Neural cell (in vitro differentiated cells): ENCODE measurements around the gene OR5B21. TPM values are rescaled to one million over a fixed set of nuclear protein-coding genes. Genes with fewer than 3 reads are reported as not detected.

Experiments used
- H2AFZ ChIP-seq: fragments of 200-600, 300-800 bp; sonication (generic), shearing (Covaris generic); 2 replicates; pipeline ENCODE4 v1.6.0; 2014; ENCODE audit warnings: low read depth, mild to moderate bottlenecking, antibody characterized with exemption, low read length, moderate library complexity
- H3F3A ChIP-seq: fragments of 200-600 bp; shearing (Covaris generic); 2 replicates; pipeline ENCODE4 v1.6.1; 2016; ENCODE audit warnings: mild to moderate bottlenecking, moderate library complexity, mixed read lengths, antibody characterized with exemption, low read length; ENCODE audit not compliant: insufficient read depth, poor library complexity, severe bottlenecking
- H3K27ac ChIP-seq: fragments of 200-600, 300-800 bp; sonication (generic), shearing (Covaris generic); 2 replicates; pipeline ENCODE4 v1.5.1; 2014; ENCODE audit warnings: mild to moderate bottlenecking, low read length, moderate library complexity
- H3K27me3 ChIP-seq: fragments of 300-800, 200-600 bp; sonication (generic), shearing (Covaris generic); 2 replicates; pipeline ENCODE4 v1.6.0; 2014; ENCODE audit warnings: mild to moderate bottlenecking, low read depth, low read length, moderate library complexity; ENCODE audit not compliant: insufficient read depth
- H3K36me3 ChIP-seq: fragments of 300-800, 200-600 bp; sonication (generic), shearing (Covaris generic); 2 replicates; pipeline ENCODE4 v1.5.1; 2014; ENCODE audit warnings: mild to moderate bottlenecking, antibody characterized with exemption, low read length, moderate library complexity; ENCODE audit not compliant: insufficient read depth
- H3K4me2 ChIP-seq: fragments of 300-800, 200-600 bp; sonication (generic), shearing (Covaris generic); 2 replicates; pipeline ENCODE4 v1.6.0; 2014; ENCODE audit warnings: mild to moderate bottlenecking, low read length
- H3K4me3 ChIP-seq: fragments of 300-800, 200-600 bp; sonication (generic), shearing (Covaris generic); 2 replicates; pipeline ENCODE4 v1.5.1; 2014; ENCODE audit warnings: mild to moderate bottlenecking, low read length, moderate library complexity
- H3K79me2 ChIP-seq: fragments of 200-600 bp; shearing (Covaris generic); replicated peaks from 2 replicates; pipeline ENCODE4 v1.6.0; 2014; ENCODE audit warnings: mild to moderate bottlenecking, low read length, moderate library complexity; ENCODE audit not compliant: insufficient read depth
- H3K9ac ChIP-seq: fragments of 300-800, 200-600 bp; sonication (generic), shearing (Covaris generic); 2 replicates; pipeline ENCODE4 v1.6.1; 2016; ENCODE audit warnings: mild to moderate bottlenecking, low read length, mixed read lengths
- H3K9me2 ChIP-seq: fragments of 200-600 bp; shearing (Covaris generic); 2 replicates; pipeline ENCODE4 v1.6.1; 2016; ENCODE audit warnings: mild to moderate bottlenecking, low read length, mixed read lengths; ENCODE audit not compliant: insufficient read depth
- H3K9me3 ChIP-seq: fragments of 200-600, 300-800 bp; sonication (generic), shearing (Covaris generic); 2 replicates; pipeline ENCODE4 v1.6.1; 2016; ENCODE audit warnings: mild to moderate bottlenecking, mixed run types, low read length, moderate library complexity, mixed read lengths
- H4K20me1 ChIP-seq: fragments of 200-600 bp; shearing (Covaris generic); 2 replicates; pipeline ENCODE4 v1.6.1; 2016; ENCODE audit warnings: mild to moderate bottlenecking, mixed run types; ENCODE audit not compliant: insufficient read depth
- CTCF ChIP-seq: fragments of 450-650 bp; IDR thresholded peaks from 2 replicates; pipeline ENCODE4 v1.5.1; 2014; ENCODE audit warnings: antibody characterized with exemption, mild to moderate bottlenecking, moderate library complexity; ENCODE audit not compliant: poor library complexity, severe bottlenecking
- EP300 ChIP-seq: fragments of 450-650 bp; conservative IDR thresholded peaks from 2 replicates; pipeline ENCODE4 v1.6.1; 2014; ENCODE audit warnings: antibody characterized with exemption, mild to moderate bottlenecking, moderate library complexity; ENCODE audit not compliant: poor library complexity, severe bottlenecking
- EZH2 ChIP-seq: fragments of 200-600, 300-800 bp; shearing (Covaris generic), sonication (generic); IDR thresholded peaks from 2 replicates; pipeline ENCODE4 v1.6.1; 2014; ENCODE audit warnings: antibody characterized with exemption, low read length, borderline replicate concordance, mild to moderate bottlenecking; ENCODE audit not compliant: insufficient read depth, poor library complexity, severe bottlenecking
- MXI1 ChIP-seq: fragments of 450-650 bp; conservative IDR thresholded peaks from 2 replicates; pipeline ENCODE4 v1.6.1; 2014; ENCODE audit warnings: antibody characterized with exemption, mild to moderate bottlenecking; ENCODE audit not compliant: poor library complexity, severe bottlenecking
- POLR2AphosphoS5 ChIP-seq: IDR thresholded peaks from 2 replicates; pipeline ENCODE4 v1.6.1; 2012
- RAD21 ChIP-seq: fragments of 450-650 bp; conservative IDR thresholded peaks from 2 replicates; pipeline ENCODE4 v1.6.1; 2014; ENCODE audit warnings: antibody characterized with exemption, mild to moderate bottlenecking, moderate library complexity
- SMC3 ChIP-seq: fragments of 450-650 bp; conservative IDR thresholded peaks from 2 replicates; pipeline ENCODE4 v1.6.1; 2014; ENCODE audit warnings: antibody characterized with exemption, mild to moderate bottlenecking, moderate library complexity; ENCODE audit not compliant: poor library complexity
- TAF1 ChIP-seq: IDR thresholded peaks from 2 replicates; pipeline ENCODE4 v1.6.1; 2012; ENCODE audit warnings: low read depth
- polyA plus RNA-seq: library from polyadenylated mRNA; depleted of rRNA; stranded (reverse); fragments of >200 nt; gene quantifications from 2 replicates; pipeline ENCODE4 v1.2.3, GENCODE V29; 2014
- TF ChIP-seq, protein P1 (sequence below): IDR thresholded peaks from 2 replicates; pipeline ENCODE4 v1.6.1; 2012; ENCODE audit warnings: borderline replicate concordance

OR5B21 gene
- polyA plus RNA-seq, 1 donor from 2014 or later: not detected

DNA sequence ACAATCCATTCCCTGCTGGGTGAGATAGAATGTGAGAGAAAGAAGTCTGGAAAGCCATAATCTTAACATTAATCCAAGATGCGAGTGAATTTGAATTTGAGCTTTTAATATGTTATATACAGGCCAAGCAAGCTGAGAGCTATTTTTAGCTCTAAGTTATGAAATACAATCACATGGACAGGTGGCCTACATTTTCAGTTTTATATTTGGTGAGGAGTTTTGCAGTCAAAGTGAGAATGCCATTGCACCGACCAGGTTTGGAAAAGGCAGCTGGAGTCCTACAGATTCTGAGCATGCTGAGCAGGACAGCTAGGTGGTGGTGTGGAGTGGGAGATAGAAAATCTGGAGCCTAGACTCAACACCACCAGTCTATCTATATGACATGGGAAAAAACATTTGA is 12.0 kb downstream of the OR5B21 start:
- Histone ChIP-seq H3K27me3 (no peaks in the 10 kb centered on the region), H4K20me1 (no peaks in the 10 kb centered on the region), H3K9me2 (no peaks in the 10 kb centered on the region), H3K4me2 (no peak overlapping the region), H3K4me3 (no peak overlapping the region), H3K36me3 (no peaks in the 10 kb centered on the region), H2AFZ (no peak overlapping the region), H3K79me2 (no peaks in the 10 kb centered on the region), H3F3A (no peaks in the 10 kb centered on the region), H3K9ac (no peak overlapping the region), H3K9me3 (no peaks in the 10 kb centered on the region), H3K27ac (no peak overlapping the region)
- TF ChIP-seq CTCF (no peak), SMC3 (no peak), POLR2AphosphoS5 (no peak), MXI1 (no peak), EZH2 (no peak), TAF1 (no peak), EP300 (no peak), RAD21 (no peak)
- TF ChIP-seq, protein P1, sequence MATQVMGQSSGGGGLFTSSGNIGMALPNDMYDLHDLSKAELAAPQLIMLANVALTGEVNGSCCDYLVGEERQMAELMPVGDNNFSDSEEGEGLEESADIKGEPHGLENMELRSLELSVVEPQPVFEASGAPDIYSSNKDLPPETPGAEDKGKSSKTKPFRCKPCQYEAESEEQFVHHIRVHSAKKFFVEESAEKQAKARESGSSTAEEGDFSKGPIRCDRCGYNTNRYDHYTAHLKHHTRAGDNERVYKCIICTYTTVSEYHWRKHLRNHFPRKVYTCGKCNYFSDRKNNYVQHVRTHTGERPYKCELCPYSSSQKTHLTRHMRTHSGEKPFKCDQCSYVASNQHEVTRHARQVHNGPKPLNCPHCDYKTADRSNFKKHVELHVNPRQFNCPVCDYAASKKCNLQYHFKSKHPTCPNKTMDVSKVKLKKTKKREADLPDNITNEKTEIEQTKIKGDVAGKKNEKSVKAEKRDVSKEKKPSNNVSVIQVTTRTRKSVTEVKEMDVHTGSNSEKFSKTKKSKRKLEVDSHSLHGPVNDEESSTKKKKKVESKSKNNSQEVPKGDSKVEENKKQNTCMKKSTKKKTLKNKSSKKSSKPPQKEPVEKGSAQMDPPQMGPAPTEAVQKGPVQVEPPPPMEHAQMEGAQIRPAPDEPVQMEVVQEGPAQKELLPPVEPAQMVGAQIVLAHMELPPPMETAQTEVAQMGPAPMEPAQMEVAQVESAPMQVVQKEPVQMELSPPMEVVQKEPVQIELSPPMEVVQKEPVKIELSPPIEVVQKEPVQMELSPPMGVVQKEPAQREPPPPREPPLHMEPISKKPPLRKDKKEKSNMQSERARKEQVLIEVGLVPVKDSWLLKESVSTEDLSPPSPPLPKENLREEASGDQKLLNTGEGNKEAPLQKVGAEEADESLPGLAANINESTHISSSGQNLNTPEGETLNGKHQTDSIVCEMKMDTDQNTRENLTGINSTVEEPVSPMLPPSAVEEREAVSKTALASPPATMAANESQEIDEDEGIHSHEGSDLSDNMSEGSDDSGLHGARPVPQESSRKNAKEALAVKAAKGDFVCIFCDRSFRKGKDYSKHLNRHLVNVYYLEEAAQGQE: no peak

DNA sequence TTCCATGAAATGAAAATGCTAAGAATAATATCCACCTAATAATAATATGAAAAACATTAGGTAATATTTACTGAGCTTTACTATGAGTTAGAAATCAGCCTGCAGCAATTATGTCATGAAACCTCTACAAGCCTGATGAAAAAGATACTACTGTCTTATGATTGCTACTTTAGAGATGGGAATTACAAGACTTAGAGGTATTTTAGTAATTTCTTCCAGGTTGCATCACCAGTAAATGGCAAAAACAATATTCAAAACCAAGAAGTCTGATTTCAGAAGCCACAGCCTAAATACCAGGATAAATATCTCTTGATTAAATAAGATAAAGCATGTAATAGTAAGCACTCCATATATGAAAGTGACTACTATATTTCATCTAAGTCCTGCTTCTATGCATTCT is 13.8 kb downstream of the OR5B21 start:
- Histone ChIP-seq H3K9me3 (no peaks in the 10 kb centered on the region), H2AFZ (no peak overlapping the region), H3K4me3 (no peak overlapping the region), H3K79me2 (no peaks in the 10 kb centered on the region), H3K4me2 (no peak overlapping the region), H3F3A (no peaks in the 10 kb centered on the region), H3K36me3 (no peaks in the 10 kb centered on the region), H4K20me1 (no peaks in the 10 kb centered on the region), H3K9ac (no peak overlapping the region), H3K27me3 (no peaks in the 10 kb centered on the region), H3K27ac (no peak overlapping the region), H3K9me2 (no peaks in the 10 kb centered on the region)
- TF ChIP-seq EP300: no peak
- TF ChIP-seq, protein P1: no peak
- TF ChIP-seq RAD21: no peak
- no peak for TF ChIP-seq TAF1
- TF ChIP-seq CTCF: no peak
- TF ChIP-seq SMC3: no peak
- no peak for TF ChIP-seq POLR2AphosphoS5
- no peak for TF ChIP-seq EZH2
- TF ChIP-seq MXI1: no peak
